GM12872 (cell line): Measurements from ENCODE around the gene TLE5.

Source experiments
- TF ChIP-seq, protein P1 (sequence below): IDR thresholded peaks from 3 replicates; pipeline ENCODE4 v1.5.1; 2011; ENCODE audit warnings: low read depth, mild to moderate bottlenecking, low read length, moderate library complexity; ENCODE audit not compliant: insufficient read depth

TLE5 gene

GRCh38 chr19:3053780-3054179, 8.5 kb downstream of the TLE5 start:
- TF ChIP-seq, protein P1, sequence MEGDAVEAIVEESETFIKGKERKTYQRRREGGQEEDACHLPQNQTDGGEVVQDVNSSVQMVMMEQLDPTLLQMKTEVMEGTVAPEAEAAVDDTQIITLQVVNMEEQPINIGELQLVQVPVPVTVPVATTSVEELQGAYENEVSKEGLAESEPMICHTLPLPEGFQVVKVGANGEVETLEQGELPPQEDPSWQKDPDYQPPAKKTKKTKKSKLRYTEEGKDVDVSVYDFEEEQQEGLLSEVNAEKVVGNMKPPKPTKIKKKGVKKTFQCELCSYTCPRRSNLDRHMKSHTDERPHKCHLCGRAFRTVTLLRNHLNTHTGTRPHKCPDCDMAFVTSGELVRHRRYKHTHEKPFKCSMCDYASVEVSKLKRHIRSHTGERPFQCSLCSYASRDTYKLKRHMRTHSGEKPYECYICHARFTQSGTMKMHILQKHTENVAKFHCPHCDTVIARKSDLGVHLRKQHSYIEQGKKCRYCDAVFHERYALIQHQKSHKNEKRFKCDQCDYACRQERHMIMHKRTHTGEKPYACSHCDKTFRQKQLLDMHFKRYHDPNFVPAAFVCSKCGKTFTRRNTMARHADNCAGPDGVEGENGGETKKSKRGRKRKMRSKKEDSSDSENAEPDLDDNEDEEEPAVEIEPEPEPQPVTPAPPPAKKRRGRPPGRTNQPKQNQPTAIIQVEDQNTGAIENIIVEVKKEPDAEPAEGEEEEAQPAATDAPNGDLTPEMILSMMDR: no peak

DNA sequence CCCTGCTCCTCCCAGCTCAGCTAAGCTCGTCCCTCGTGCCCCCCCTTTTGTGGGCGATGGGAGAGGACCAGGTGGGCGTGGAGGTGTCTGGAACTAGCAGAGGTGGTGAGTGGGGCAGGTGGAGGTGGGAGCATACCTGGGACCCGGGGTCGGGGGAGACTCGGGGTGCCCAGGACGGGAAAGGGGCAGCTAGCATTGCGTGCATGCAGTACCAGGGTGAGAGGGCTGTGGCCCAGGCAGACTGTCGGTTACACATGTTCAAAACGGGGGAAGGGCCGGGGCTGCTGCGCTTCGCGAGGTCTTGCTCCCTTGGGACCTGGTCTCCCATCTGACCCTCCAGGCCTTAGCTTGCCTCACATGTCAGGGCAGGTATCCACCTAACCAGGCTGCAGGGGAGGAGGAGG, 9.1 kb downstream of the TLE5 start:
- TF ChIP-seq, protein P1: no peak

DNA sequence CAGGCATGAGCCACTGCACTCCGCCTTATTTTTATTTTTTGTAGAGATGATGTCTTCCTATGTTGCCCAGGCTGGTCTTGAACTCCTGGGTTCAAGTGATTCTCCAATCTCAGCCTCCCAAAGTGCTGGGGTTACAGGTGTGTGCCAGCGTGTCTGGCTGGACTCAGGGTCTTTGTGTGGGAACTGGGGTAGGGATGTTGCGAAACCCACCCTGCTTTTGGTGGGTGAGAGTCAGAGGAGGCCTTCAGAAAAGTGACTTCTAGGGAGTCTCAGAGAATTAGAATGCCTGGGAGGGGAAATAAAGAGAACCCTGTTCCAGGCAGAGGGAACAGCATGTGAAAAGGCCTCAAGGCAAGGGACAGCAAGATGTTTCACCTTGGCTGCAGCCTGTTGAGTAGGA, 13.2 kb downstream of the TLE5 start:
- TF ChIP-seq, protein P1: no peak

DNA sequence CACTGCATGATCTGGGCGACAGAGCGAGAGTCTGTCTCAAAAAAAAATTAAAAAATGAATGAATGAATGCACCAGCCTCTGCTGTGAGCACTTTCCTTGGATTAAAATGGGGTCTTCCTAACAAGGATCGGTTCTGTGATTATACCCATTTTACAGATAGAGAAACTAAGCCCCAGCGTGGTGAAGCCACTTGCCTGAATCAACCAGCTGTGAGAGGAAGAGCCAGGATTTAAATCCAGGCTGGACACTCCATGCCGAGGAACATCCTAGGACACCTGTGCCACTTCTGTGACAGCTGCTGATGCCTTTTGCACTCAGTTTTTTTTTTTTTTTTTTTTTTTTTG, 14.1 kb downstream of the TLE5 start:
- TF ChIP-seq, protein P1: no peak

DNA sequence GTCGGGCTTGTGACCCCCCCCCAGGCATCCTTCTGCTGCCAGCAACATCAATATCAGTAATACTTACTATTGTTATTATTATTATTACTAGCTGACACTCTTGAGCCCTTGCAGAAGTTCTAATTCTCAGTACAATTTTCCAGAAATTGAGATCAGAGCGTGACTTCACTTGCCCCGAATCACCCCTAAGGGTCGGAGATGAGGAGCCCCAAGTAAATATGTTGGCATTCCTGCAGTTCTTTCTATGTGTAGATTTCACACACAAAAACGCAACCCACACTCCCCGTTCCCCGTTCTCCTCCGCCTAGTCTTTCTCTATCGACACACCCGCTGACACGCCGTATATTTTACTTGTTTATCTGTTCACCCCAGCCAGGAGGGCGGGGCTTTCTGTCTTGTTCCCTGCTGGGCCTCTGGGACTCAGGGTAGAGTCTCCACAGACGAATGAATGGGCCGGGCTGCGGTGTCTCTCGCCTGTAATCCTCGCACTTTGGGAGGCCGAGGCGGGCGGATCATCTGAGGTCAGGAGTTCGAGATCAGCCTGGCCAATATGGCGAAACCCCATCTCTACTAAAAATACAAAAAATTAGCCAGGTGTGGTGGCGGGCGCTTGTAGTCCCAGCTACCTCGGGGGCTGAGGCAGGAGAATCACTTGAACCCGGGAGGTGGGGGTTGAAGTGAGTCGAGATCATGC, 14.7 kb downstream of the TLE5 start:
- TF ChIP-seq, protein P1: no peak

DNA sequence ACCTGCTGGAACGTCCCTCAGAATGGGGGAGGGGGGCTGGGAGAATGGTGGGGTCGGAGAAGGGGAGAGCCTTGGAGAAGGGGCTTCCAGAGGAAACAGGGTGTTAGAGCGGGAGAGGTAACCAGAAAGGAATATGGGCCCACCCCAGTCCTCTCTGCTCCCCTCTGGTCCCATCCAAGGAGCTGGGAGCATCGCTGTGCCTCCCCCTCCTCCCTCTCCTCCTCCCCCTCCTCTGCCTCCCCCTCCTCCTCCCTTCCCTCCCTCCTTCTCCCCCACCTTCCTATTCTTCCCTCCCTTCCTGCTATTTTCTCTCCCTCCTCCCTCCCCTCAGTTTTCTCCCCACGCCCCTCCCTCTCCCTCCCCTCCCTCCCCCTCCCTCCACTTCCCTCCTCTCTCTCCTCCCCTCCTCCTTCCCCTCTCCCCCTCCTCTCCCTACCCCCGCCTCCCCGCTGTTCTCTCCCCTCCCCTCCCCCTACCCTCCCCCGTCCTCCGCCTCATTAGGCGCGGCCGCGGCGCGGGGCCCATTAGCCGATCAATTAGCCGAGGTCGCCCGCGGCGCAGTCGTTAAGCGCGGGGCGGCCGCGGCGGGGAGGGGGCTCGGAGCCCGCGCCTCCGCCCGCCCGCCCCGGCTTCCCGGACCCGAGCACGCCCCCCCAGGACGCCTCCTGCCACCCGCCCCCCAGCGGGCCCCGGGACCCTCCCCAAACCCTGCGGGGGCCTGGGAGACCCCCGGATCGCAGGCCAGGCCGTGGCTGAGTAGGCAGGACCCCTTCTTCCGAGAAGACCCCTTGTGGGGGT, 15.4 kb downstream of the TLE5 start:
- TF ChIP-seq, protein P1: no peak

DNA sequence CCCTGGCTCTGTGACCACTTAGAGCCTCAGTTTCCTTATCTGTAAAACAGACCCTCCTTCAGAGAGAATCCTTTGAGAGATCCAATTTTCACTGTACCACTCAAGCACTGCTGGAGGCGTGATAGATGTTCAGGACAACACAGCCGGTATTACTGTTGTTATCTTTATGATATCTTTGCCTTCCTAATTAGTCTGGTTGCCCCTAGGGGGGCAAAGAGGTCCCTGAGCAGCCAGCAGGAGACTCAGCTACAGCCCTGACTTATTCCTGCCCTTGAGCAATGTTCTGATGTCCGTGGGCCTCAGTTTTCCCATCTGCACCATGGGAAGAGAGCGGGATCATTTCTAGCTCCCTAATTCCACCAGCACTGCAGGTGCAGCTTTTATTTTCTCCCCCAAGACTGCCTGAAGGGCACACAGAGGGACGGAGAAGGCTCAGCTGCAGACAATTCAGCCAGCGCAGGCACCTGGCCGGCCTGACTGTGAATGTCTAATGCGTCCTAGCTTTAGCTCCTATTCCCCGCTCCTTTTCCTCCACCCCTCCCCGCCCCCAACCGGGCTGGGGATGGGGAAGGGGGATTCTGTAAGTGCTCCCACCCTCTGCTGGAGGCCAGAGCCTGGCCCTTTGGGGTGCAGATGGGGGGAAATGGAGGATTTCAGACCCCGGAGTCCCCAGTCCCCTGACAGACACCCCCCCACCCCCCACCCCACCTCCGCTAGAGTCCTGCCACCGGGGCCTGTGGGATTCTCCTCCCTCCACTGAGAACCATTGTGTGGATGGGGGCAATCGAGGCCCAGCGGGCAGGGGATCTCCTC, 16.2 kb downstream of the TLE5 start:
- TF ChIP-seq, protein P1: no peak
